Embryonic facial prominence (tissue), 1 donor: ENCODE results near the gene MLST8.
"Not testable (repeated sequence)": the region's sequence is repeated elsewhere in the genome, so short reads cannot be mapped to it uniquely, and the experiment has no call there.

Experiments
- DNase-seq: peaks from one replicate; pipeline ENCODE4 v3.0.0-alpha.2; 2016; ENCODE audit errors: extremely low spot score

The MLST8 gene

DNA sequence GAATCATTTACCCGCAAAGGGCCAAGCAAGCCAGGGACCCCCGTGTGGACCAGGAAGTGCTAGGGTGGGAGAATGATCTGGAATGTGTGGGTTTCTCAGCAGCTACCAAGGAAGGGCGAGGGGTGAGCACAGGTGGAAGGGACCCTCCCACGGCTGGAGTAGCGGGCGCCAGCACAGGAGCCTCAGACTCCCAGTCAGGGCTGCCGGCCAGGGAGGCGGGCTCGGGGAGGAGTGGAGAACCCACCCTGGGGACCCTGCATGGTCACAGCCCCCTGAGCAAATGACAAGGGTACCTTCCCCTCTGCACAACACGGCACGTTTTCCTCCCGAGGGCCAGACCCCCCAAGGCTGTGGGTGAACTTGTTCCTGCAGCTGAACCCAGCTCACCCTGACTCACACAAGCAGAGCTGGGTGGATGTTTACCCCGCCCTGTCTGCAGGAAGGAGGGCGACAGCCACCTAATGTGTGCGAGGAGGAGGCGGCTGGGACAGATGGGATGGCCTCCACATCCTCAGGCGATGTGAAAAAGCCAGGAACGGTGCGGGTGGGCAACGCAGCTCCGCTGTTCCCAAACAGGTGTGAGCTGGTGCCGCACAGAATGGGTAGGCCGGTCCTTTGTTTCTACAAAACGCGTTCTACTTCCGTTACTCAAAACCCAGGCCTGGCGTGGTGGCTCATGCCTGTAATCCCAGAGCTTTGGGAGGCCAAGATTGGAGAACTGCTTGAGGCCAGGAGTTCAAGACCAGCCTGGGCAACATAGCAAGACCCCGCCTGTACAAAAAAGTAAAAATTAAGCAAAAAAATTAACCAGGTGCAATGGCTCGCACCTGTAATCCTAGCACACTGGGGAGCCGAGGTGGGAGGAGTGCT is 39.9 kb downstream of the MLST8 start:
- no peak for DNase-seq

DNA sequence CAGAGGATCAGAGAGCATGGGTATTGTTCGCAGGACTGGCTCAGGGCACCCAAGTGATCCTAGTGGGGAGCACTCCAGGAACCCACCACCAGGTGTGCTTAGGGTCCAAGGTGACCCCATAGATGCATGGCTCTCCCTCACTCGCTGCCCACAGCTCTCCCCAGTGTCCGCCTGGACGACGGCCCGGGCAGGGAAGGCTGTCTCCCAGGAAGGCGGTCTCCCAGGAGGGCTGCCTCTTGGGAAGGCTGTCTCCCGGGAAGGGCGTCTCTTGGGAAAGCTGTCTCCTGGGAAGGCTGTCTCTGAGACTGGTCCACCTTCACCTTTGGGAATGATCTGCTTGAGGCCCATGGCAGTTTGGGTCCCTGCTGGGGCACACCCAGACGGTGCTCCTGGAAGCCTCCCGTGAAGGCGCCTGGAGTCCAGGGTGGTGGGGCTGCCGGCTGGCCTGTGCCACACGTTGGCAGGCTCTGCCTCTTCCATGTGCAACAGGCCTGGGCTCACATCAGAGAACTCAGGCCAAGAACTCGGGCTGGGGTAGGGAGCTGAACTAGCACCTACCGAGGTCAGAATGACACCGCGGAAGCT is 41.1 kb downstream of the MLST8 start:
- DNase-seq = no peak

DNA sequence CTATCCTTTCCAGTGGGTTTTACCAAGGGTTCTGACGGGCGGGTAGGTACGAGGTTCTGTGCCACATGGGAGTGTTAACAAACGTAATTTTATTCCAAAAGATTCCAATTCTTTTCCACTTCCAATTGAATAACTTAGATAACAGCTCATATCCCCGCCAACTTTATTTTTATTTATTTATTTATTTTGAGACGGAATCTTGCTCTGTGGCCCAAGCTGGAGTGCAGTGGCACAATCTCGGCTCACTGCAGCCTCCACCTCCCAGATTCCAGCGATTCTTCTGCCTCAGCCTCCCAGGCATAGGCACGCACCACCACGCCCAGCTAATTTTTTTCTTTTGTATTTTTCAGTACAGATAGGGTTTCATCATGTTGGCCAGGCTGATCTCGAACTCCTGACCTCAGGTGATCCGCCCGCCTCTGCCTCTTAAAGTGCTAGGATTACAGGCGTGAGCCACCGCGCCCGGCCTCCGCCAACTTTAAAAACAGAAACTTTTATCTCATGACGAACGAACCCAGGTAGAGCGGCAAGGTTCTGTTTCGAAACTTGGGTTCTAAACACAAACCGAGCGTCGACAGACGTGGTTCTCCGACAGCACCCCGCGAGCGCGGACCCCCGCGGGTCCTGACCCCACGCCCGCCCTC is 45.5 kb downstream of the MLST8 start:
- no peak for DNase-seq

DNA sequence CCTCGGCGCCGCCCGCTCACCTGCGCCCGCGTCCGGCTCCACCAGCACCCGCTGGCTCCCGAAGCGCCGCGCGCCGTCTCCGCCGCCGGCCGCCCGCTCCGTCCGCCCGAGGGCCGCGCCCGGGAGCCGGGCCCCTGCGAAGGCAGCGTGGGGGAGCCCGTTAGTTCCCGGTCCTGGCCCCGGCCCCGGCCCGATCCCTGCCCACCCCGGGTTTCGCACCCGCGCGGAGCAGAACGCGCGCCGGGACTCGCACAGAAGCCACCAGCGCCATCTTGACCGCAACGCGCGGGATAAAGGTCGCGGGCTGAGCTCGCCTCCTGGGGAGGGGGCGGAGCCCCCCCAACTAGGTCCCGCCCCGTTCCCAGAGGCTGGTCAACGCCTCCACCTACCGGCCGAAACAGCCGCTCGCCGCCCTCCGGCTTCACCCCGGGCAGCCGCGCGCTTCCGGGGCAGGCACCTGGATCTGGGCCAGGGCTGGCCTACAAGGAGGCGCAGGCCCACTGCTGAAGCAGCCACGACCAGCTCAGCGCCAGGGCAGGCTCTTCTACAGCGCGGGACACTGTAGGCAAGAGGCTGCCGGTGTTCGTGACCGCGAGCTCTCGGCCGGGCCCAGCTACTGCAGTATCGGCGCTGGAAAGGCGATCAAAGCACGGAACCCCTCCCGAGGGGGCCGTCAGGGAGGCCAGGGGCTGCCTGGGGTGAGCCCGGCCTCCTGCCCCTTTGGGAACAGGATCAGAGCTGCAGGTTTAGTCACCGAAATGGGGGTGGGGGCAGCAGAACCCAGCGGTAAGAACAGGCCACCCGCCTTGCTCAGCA is 46.2 kb downstream of the MLST8 start, which contains the start of gene ECI1:
ECI1 (minus strand) TSS at position 292 of the 816 bp plus-strand sequence; CDS start at position 271, 21 bp downstream.
- DNase-seq = peak; percentile 29

DNA sequence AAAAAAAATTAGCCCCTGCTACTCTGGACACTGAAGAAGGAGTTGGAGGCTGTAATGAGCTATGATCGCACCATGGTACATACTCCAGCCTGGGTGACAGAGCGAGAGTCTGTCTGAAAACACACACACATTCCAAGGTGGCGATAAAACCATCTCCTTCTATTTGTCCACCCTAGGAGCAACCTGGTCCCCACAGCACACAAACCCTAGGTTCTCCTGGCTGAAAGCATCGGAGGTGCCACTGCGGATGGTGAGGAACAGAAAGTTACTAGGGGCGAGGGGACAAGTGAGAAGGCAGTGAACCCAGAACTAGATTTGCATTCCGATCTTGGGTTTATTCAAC is 47.5 kb downstream of the MLST8 start:
- no peak for DNase-seq

DNA sequence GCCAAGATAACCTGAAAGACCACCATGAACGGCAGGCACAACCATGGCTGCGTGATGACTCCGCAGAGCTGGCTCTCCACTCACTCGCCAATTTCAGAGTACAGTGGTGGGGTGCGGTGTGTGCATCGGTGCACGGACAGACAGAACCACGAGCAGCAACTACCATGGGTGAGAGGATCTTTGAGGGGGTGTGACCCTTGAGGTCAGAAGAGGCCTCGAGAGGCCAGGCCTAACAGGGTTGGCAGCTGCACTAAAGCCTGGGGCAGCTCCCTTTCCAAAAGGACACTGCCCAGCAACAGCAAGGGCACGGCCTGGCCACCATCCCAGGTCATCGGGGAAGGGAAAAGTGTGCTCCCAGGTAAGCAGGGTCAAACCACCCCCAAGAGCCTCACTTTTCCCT is 48.0 kb downstream of the MLST8 start:
- DNase-seq = no peak

DNA sequence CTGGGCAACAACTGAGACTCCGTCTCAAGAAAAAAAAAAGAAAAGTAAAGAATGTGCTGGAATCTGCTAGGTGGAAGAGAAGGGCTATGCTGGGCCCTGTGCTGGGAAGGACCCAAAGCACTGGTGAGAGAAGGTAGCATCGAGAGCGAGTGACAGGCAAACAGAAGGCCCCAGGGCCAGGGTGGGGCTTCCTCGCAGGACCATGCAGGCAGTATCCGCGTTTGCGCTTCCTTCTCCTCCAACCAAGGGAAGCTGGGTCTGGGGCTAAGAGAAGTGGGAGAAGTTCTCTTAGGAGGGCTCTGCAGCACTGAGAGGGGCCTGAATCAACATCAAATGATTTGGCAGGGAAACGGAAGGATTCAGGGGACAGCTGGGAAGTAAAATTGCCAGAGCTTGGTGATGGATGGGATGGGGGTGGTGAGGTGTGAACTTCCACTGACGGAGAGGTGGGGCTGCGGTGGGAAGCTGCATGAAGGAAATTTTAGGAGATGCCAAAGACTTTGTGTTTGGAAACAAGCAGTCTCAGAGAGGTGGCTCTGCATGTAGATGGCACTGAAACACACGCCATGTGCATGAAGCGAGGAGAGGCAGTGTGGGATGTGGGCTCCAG is 51.4 kb downstream of the MLST8 start:
- no peak for DNase-seq

DNA sequence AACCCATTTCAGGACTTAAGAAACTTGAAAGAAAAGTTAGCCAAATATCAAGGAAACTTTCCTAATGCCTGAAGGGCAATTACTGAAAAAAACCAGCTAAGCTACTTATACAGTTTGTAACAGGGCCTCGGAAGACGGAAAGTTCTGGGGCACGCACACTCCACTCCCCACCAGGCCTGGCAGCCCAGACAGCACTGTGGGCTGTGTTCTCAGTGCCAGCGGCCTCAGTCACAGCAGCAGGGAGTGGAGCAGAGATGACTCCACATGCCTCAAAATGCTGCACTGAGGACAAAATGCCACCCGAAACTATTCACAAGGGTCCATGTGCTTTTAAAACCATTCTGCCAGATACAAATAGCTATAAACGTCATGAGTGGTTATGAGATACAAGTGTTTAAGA is 52.5 kb downstream of the MLST8 start:
- no peak for DNase-seq

DNA sequence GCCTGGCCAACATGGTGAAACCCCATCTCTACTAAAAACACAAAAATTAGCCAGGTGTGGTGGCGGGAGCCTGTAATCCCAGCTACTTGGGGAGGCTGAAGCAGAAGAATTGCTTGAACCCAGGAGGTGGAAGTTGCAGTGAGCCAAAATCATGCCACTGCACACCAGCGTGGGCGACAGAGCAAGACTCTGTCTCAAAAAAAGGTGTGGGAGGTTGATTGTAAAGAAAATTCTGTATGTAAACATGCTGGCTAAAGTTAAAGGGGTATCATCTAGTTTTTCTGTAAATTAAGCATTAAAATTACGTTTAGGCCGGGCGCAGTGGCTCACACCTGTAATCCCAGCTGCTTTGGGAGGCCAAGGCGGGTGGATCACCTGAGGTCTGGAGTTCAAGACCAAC is 53.3 kb downstream of the MLST8 start:
- not testable (repeated sequence) for DNase-seq
